Activated naive CD4-positive, alpha-beta T cell treated with Interleukin-2 at 50 U/mL for 16 hours (primary cell): ENCODE measurements around the gene ZEB1.
"Not testable (repeated sequence)": the region's sequence is repeated elsewhere in the genome, so short reads cannot be mapped to it uniquely, and the experiment has no call there.

Experiments
- DNase-seq: peaks from one replicate; pipeline ENCODE4 v3.0.0-alpha.2; 2020

ZEB1 gene

DNA sequence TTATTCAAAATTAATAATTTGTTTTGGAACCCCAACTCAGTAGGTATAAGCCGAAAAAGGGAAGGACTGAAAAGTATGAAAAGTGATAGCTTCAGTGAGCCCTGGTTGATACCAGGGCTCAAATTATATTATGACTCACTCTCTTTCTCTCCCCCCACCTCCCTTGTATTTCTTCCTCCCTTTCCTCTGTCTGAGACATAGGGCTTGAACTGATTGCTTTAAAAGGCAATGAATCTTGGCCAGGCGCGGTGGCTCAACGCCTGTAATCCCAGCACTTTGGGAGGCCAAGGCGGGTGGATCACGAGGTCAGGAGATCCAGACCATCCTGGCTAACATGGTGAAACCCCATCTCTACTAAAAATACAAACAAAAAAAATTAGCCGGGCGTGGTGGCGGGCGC is 108.3 kb downstream of the ZEB1 start:
- DNase-seq = not testable (repeated sequence)

DNA sequence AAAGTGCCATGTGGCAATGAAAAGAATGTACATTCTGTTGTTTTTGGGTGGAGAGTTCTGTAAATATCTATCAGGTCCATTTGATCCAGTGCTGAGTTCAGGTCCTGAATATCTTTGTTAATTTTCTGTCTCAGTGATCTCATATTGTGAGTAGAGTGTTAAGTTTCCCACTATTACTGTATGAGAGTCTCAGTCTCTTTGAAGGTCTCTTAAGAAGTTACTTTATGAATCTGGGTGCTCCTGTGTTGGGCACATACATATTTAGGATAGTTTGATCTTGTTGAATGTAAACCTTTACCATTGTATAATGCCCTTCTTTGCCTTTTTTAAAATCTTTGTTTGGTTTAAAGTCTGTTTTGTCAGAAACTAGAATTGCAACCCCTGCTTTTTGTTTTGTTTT is 109.5 kb downstream of the ZEB1 start:
- DNase-seq = not testable (repeated sequence)

DNA sequence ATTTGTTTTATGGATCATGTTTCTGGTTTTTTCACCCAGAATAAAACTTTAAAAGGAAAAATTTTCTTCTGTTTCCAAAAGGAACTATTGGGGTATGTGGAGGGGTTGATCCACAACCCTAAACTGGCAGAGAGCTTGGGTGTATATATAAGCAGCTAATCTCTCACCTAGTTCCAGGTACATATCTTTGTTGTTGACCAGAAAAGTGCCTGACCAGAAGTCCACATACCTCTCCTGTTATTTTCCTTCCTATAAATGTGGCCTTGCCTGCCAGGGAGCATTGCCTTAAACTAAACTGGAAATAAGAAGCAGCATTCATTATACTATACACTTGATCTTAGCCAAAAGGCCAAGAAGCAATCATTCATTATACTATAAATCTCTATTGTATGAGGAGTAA is 112.0 kb downstream of the ZEB1 start:
- no peak for DNase-seq

GRCh38 chr10:31437959-31438358 is 118.9 kb downstream of the ZEB1 start:
- DNase-seq = no peak

DNA sequence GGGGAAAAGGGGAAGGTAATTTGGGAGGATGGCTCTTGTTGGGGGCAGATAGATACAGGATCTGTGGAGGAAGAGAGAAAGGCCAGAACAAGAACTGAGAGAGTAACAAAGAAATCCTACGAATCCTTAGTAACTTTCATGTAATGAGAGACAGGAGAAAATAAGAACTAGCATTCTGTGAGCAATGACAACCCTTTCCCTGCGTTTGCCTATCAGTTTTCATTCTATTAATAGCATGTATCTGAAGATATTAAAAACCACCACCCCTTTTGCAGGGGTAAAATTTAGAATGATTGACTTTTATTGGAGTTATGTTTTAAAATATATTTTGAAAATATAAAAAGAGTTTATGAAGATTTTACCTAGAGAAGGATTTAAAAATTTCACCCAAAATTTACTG is 132.8 kb downstream of the ZEB1 start:
- no peak for DNase-seq

DNA sequence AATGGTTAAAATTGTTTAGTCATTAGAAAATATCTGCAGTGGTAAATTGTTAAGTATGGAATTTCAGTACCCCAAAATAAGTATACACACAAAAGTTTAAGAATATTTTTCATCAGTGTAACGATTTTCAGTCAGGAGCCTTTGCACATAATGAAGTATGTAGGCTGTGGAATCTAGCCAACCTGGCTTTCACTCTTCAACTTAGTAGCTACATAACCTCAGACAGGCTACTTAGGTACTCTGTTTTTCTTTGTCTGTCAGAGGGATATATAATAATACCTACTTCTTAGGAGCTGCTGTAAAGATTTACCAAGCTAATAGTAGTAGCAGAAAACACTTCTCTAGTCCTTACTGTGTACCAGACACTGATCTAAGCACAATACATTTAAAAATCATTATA is 137.5 kb downstream of the ZEB1 start:
- no peak for DNase-seq

DNA sequence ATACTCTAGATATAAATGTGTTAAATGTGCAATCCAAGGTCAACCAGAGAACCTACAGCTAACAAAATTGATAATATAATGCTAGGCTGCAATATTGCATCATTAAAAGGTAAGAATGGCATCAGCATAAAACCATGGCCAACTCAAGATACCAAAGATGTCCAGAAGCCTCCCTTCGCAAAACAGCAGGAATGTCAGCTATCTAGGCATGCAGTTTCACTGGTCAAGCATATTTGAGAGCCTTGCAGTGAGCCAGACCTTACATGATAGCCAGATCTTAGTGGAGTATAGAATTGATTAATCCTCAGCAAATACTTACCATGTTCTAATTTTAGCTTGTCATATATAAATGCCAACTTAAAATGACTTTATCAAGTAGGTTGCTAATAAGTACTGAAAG is 138.8 kb downstream of the ZEB1 start:
- no peak for DNase-seq

- DNase-seq = no peak
These were observed 140.0 kb downstream of the ZEB1 start for GRCh38 chr10:31458974-31459373.

DNA sequence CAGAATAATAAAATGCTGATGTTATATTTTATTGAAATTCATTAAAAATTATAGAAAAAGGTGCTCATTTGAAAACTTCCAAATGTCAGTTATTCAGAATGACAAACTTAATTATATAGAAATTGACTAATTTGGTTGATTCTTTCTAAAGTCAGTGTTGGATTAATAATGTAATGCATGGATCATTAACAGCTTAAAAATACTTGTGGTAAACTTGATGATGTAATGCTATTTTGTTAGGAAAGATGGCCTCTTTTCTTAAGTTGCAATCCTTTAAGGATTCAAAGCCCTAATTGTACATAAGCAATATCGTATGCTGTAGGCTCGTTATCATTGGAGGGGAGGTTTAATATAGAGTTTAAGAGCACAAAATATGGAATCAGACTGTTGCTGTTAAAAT is 141.2 kb downstream of the ZEB1 start:
- DNase-seq = no peak

GRCh38 chr10:31464552-31464951 is 145.5 kb downstream of the ZEB1 start:
- no peak for DNase-seq

DNA sequence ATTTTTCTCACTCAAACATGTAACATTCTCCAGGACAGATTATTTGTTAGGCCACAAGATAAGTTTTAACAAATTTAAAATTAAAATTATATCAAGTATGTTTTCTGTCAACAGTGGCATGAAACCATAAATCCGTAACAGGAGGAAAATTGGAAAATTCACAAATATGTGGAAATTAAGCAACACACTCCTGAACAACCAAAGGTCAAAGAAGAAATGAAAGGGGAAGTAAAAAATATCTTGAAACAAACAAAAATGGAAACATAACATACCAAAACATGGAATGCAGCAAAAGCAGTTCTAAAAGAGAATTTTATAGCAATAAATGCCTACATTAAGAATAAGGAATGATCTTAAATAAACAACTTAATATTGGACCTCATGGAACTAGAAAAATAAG is 147.3 kb downstream of the ZEB1 start:
- DNase-seq = no peak

DNA sequence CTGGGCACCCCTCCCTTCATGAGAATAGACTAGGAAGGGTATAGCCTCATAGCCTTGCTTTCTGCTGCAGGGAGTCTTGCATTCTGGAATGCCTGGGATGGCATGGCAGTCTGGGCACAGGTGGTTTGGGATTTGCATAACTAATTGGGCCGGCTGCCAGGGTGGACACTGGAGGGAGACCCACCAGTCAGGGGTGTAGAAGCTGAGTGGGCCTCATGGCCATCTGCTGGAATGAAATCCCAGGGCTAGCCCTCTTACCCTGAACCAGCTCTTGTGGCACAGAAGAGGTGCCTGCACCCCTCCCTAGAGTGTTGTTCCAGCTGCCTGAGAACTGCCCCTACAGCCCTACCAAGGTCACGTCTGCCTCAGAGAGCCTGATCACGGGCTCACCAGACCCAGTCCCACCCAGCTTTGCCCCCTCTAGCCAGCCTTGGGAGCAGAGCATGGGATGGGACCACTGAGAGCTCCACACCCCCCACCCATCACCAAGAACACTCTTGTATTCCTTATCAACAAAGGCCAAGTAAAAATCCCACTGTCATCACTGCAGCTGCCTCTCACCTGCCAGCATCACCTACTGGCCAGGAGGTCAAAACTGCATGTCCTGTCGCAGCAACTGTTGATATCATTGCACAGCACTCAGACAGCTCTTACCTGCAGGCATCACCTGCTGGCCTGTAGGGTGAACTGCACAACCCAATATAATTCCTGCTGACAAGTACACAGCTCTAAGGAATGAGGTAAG is 148.9 kb downstream of the ZEB1 start:
- DNase-seq = no peak

- DNase-seq = no peak
These were observed 149.5 kb downstream of the ZEB1 start for GRCh38 chr10:31468536-31468859.

GRCh38 chr10:31475519-31475918 is 156.5 kb downstream of the ZEB1 start:
- DNase-seq = no peak

DNA sequence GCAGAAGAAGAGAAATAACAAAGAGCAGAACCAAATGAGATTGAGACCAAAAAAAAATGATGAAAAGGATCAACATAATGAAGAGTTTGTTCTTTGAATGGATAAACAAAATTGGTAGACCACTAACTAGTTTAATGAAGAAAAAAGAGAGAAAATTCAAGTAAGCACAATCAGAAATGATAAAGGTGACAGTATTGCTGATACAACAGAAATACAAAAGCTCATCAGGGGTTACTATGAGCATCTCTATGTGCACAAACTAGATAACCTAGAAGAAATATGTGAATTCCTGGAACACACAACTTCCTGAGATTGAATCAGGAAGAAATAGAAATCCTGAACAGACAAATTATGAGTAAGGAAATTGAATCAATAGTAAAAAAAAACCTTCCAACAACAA is 157.1 kb downstream of the ZEB1 start:
- DNase-seq = no peak

- no peak for DNase-seq
These were observed 158.6 kb downstream of the ZEB1 start for GRCh38 chr10:31477584-31477983.

DNA sequence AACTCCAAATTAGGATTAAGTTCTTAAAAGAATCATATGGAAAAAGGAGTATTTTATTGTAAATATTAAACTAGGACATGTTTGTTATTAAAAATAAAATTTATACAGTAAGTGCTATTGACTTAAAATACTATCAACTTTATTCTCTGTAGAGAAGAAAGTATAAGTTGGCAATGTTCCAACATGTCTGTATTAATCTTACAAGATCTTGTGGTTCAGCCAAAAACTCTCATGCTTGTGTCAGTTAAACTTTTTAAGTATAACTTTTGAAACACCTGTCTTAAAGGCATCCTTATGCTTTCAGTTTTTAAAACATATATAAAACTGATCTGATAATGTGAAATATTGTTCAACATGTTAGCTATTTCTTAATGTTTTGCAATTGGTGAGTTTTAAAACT is 160.7 kb downstream of the ZEB1 start:
- DNase-seq = no peak

DNA sequence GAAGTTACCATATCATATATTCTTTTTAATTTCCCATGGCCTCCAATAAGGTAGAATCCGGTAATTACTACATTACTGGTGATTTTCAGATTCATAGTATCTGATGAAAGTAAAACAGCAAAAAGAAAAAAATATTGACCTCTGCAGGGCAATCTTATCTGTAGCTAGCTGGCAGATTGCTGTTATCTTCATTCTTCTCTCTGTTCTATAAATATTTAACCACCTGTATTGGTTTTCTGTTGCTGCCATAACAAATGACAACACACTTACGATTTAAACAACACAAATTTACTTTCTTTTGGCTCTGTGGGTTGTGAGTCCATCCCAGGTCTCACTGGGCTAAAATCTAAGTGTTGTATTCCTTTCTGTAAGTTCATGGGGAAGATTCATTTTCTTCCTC is 164.5 kb downstream of the ZEB1 start:
- DNase-seq = no peak

- DNase-seq = no peak
These were observed 165.6 kb downstream of the ZEB1 start for GRCh38 chr10:31484431-31485135.

DNA sequence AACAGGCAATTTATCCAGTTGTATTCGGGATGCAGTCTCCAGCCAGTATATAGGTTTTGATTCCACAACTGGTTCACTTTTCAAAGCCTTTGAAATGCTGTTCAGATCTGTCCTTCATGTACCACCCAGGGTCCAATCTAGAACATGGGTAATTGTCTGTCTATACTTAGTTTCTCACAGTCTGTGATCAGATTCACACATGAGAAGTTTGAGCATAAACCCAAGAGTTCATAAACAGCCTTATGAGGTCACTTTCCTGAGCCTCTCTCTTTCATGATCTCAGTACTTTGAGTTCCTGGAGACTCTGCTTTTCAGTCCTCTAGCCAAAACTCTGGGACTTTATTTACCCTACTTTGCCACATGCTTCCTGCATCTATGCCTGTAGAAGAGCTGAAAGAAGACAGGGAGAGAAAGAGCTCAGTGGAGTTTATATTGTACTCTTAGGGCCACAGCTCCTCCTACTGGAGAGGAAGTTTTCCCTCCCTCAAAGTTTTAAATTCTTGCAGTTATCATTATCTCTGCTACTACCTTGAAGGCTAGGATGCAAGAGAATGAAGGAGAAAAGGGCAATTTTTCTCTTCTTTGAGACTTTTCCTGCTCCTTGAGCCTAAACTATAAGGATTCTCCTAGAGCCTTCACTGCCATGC is 172.0 kb downstream of the ZEB1 start:
- DNase-seq = no peak

DNA sequence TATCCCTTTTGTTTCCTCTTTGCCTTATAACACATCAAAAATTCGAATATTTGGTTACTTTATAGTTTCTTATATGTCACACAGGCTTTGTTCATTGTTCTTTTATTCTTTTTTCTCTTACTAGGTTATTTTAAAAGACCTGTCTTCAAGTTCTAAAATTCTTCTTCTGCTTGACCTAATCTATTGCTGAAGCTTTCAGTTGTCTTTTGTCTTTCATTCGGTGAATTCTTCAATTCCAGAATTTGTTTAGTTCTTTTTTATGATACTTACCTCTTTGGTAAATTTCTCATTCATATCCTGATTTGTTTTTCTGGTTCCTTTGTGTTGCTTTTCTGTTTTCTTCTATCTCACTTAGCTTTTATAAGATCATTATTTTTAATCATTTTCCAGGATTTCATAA is 188.4 kb downstream of the ZEB1 start:
- DNase-seq = no peak

GRCh38 chr10:31508234-31508633 is 189.2 kb downstream of the ZEB1 start:
- no peak for DNase-seq

DNA sequence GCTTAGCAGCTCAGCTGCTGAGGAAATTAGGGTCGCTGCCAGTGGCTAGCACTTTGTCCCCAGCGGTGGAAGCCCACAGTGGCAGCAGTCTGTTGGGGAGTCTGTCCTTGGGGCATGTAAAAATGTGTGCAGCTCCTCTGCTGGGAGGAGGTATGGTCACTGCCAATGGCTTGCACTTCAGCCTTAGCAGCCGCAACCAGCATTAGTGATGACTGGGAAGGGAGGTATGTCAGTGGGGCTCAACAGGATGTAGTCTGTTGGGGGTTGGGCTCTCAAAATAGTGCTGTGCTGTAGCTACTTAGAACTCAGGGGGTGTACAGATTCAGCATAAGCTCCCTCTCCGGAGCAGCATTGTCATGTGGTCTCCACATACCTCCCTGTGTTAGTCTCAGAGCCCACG is 189.9 kb downstream of the ZEB1 start:
- no peak for DNase-seq

GRCh38 chr10:31509989-31510388 is 191.0 kb downstream of the ZEB1 start:
- no peak for DNase-seq

- DNase-seq = no peak
These were observed 196.1 kb downstream of the ZEB1 start for GRCh38 chr10:31515116-31515515.
